Vagina (tissue), 2 donors: ENCODE data around the gene LIMS1.
"Not testable (repeated sequence)": the region's sequence is repeated elsewhere in the genome, so short reads cannot be mapped to it uniquely, and the experiment has no call there.

Experiments
- CTCF ChIP-seq, 3 experiments: fragments of 450-650 bp in 2 of 3; fragments of 200-600 bp in 1 of 3; sonication (generic) in 1 of 3; IDR thresholded peaks; one replicate each; pipeline ENCODE4 v1.5.1; 2017 to 2019; ENCODE audit warnings: antibody characterized with exemption in 3 of 3, mild to moderate bottlenecking in 2 of 3, moderate library complexity in 2 of 3
- POLR2A ChIP-seq, 2 donors: fragments of 450-650 bp; IDR thresholded peaks; one replicate each; pipeline ENCODE4 v1.6.1; 2017; ENCODE audit warnings: antibody characterized with exemption in 2 of 2, mild to moderate bottlenecking in 2 of 2, moderate library complexity in 2 of 2

GRCh38 chr2:108653849-108654248 is 119.6 kb downstream of the LIMS1 start:
- not testable (repeated sequence) for TF ChIP-seq CTCF, POLR2A (IDR thresholded peaks at IDR 0.05)
